Choroid plexus epithelial cell (primary cell): ENCODE data around the gene PAIP1.

Experiments used
- DNase-seq: peaks from one replicate; pipeline ENCODE4 v3.0.0-alpha.2; 2010; ENCODE audit warnings: low read depth
- H3K4me3 ChIP-seq: 2 replicates; pipeline ENCODE4 v1.5.1; 2011; ENCODE audit warnings: low read depth, mild to moderate bottlenecking, control low read depth, low read length, moderate library complexity
- TF ChIP-seq, protein P1 (sequence below): conservative IDR thresholded peaks from 2 replicates; pipeline ENCODE4 v1.5.1; 2011; ENCODE audit warnings: low read depth, mild to moderate bottlenecking, control low read depth, inconsistent platforms, low read length, moderate library complexity

Gene PAIP1

DNA sequence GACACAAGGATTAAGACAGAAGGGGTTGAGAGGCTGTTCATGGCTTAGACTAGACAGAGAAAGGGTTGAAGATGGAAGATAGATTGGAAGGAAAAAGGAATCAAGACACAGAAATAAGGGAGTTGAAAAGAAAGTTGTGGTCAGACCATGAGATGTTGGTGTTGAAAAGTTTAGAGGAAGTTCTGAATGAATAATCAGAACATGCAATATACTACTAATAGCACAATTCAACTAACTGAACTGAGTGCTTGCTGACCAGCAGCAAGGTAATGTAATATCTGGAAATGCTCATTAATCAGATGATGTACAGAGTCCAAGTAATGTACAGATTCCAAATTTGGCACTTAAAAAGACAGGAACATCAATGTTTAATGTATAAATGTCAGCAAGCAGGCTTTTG is 35.5 kb upstream of the PAIP1 start:
- no peak for DNase-seq
- TF ChIP-seq, protein P1, sequence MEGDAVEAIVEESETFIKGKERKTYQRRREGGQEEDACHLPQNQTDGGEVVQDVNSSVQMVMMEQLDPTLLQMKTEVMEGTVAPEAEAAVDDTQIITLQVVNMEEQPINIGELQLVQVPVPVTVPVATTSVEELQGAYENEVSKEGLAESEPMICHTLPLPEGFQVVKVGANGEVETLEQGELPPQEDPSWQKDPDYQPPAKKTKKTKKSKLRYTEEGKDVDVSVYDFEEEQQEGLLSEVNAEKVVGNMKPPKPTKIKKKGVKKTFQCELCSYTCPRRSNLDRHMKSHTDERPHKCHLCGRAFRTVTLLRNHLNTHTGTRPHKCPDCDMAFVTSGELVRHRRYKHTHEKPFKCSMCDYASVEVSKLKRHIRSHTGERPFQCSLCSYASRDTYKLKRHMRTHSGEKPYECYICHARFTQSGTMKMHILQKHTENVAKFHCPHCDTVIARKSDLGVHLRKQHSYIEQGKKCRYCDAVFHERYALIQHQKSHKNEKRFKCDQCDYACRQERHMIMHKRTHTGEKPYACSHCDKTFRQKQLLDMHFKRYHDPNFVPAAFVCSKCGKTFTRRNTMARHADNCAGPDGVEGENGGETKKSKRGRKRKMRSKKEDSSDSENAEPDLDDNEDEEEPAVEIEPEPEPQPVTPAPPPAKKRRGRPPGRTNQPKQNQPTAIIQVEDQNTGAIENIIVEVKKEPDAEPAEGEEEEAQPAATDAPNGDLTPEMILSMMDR: no peak
- no peak overlapping the region for H3K4me3 ChIP-seq

DNA sequence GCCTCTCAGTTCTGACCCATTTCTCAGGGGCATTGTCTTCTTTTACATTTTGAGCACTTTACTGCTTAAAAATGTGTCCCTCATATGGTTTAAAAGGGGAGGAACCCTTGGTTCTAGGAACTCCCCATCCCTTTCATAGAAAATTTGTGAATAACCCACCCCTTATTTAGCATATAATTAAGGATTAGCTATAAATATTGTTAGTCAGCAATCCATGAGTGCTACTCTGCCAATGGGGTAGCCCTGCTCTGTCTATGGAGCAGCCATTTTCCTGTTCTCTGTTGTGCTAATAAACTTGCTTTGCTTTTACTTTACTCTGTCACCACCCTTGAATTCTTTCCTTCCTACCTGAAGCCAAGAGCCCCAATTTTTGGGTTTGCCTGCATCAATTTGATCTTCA is 33.8 kb upstream of the PAIP1 start:
- DNase-seq: no peak
- TF ChIP-seq, protein P1: no peak

DNA sequence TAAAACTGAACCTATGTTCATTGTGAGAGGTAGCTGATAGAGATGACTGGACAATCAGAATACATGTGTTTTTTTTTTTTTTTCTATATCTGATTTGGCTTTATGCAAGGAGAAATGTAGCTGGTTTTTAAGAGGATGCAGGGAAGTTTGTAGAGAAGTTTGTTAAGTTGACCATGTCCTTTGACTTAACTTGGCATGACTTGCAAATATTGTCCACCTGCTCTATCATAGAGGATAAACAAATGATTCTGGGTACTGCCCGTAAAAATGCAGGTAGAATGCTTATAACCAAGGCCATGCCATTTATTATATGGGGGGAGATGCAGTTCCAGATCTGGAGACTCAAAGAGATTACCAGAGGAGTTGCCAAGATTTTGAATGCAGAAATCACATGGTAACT is 32.4 kb upstream of the PAIP1 start:
- no peak for DNase-seq
- TF ChIP-seq, protein P1: no peak

More for the DNA sequence above, 33.8 kb upstream of the PAIP1 start:
- no peak overlapping the region for H3K4me3 ChIP-seq

DNA sequence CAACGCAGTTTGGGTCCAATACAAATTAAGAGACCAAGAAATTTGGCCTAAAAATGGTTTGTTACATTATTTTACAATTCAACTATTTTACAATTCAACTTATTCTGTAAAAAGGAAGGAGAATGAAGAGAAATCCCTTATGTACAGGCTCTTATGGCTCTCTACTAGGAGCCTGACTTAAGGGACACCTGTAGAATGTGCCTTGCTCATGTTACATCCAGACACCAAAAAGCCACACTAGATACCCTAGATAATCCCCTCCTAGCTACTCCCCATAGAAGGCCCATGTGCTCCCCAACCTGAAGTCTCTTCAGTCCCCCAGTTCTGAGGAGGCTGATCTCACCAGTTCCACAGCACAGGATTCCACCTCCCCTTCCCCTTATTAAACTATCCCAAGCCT is 32.0 kb upstream of the PAIP1 start:
- TF ChIP-seq, protein P1: no peak
- H3K4me3 ChIP-seq: no peak overlapping the region
- DNase-seq: no peak

More for the DNA sequence above, 32.4 kb upstream of the PAIP1 start:
- no peak overlapping the region for H3K4me3 ChIP-seq

DNA sequence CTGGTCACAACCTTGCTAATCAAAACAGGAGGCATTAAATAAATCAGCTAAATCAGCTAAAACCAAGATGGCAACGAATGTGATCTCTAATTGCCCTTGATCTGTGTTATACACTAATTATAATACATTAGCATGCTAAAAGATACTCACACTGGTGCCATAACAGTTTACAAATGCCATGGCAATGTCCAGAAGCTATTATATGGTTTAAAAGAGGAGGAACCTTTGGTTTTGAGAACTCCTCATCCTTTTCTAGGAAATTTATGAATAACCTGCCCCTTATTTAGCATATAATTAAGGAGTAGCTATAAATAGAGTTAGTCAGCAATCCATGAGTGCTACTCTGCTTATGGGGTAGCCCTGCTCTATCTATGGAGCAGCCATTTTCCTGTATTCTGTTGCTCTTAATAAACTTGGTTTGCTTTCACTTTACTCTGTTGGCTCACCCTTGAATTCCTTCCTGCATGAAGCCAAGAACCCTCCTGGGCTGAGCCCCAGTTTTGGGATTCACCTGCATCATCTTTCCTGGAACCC is 27.4 kb upstream of the PAIP1 start:
- no peak overlapping the region for H3K4me3 ChIP-seq
- no peak for DNase-seq

DNA sequence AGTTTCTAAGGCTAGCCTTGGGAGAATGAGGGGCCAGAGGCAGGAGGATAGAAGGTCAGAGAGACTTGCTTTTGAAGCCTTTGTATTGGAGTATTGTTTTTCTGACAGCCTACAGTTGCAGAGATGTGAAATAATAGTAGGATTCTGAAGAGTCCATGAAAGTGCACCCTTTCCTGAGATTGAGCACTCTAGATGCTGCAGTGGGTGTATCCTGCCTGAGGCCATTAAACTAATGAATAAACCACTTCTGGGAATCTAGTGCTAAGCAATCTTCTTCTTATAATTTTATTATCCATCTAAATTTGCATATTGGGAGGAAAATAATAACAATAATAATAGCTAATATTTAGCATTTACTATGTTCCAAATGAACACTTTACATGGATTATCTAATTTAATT is 26.8 kb upstream of the PAIP1 start:
- TF ChIP-seq, protein P1: no peak
- no peak for DNase-seq
- no peak overlapping the region for H3K4me3 ChIP-seq

More for the DNA sequence above, 27.4 kb upstream of the PAIP1 start:
- TF ChIP-seq, protein P1: no peak
